Prostate gland (tissue), 1 donor: ENCODE measurements around the gene SMC5.
"Not testable (repeated sequence)": the region's sequence is repeated elsewhere in the genome, so short reads cannot be mapped to it uniquely, and the experiment has no call there.

ENCODE experiments used
- POLR2A ChIP-seq: fragments of 450-650 bp; IDR thresholded peaks from one replicate; pipeline ENCODE4 v1.6.1; 2016; ENCODE audit warnings: antibody characterized with exemption, mild to moderate bottlenecking
- POLR2AphosphoS5 ChIP-seq: sonication (generic); formaldehyde crosslinking; IDR thresholded peaks from one replicate; pipeline ENCODE4 v1.6.1; 2017; ENCODE audit warnings: antibody characterized with exemption

DNA sequence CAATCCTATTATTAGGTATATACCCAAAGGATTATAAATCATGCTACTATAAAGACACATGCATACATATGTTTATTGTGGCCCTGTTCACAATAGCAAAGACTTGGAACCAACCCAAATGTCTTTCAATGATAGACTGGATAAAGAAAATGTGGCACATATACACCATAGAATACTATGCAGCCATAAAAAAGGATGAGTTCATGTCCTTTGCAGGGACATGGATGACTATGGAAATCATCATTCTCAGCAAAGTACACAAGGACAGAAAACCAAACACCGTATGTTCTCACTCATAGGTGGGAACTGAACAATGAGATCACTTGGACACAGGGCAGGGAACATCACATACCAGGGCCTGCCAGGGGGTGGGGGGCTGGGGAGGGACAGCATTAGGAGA lies 12.8 kb upstream of the SMC5 start:
- not testable (repeated sequence) for TF ChIP-seq POLR2A, POLR2AphosphoS5
